GM21367 (cell line): Measurements from ENCODE around the gene IL1R2.

Experiments used
- ATAC-seq: cut with Tn5 transposase; IDR thresholded peaks from one replicate; pipeline ENCODE4 v1.9.1; 2021; ENCODE audit not compliant: unreplicated experiment

Gene IL1R2

GRCh38 chr2:102076512-102076911 is 84.8 kb downstream of the IL1R2 start:
- no peak for ATAC-seq
